ENCODE measurements around the gene AP2B1. TPM values are rescaled to one million over a fixed set of nuclear protein-coding genes. Genes with fewer than 3 reads are reported as not detected.

AP2B1 gene
- total RNA-seq, 5 donors from 2014 or later (not counting 1 experiment from before 2014, with no cell fraction given) = 106 to 157 (median 134) TPM

DNA sequence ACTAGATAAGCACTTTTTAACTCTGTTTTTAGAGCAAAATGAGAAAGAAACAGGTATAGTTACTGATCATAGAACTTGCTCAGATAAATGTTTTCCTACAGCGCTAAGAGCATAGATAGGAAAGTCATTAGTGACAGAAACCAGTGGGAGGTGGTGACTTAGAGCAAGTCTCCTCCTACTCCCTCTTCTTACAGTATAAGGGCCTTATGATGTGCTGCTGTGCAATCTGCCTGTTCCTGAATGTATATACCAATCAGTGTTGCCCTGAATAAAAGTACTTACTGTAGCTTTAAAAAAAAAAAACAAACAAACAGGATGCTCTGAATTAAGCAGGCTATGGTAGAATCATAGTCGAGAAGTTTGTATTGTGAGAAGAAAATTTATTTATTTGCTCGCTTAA, 121.0 kb downstream of the AP2B1 start:
- H3K4me3 ChIP-seq (ENCODE audit: control insufficient read depth in 1 of 2, extremely low read depth in 1 of 2, low read length in 1 of 2) = no peak overlapping the region
- no peaks in the 10 kb centered on the region for H3K27me3 Mint-ChIP-seq
- H3K27ac Mint-ChIP-seq = peak overlapping the region; percentile 1 to 10
- H3K4me1 ChIP-seq (ENCODE audit: control insufficient read depth in 1 of 2, extremely low read depth in 1 of 2, insufficient read depth in 2 of 2, low read length in 2 of 2) = peaks cover 10 to 26% of the 10 kb centered on the region in 2 experiments
- peaks cover 36% of the 10 kb centered on the region for H3K36me3 Mint-ChIP-seq
- peak in 2 of 4 experiments; percentile 44 to 52 for ATAC-seq (replicated peaks in 1 of 4)
- H3K4me1 Mint-ChIP-seq = peaks cover 47 to 59% (median 53%) of the 10 kb centered on the region in 3 donors
- no peak overlapping the region for H3K27ac ChIP-seq (ENCODE audit: low read length)
- no peaks in the 10 kb centered on the region for H3K27me3 ChIP-seq (replicated peaks in 1 of 2; ENCODE audit: control insufficient read depth in 2 of 2, extremely low read depth in 1 of 2, insufficient read depth in 2 of 2, low read length in 1 of 2)
- DNase-seq = no peak
- H3K36me3 ChIP-seq (ENCODE audit: control insufficient read depth in 2 of 2, extremely low read depth in 1 of 2, insufficient read depth in 1 of 2, low read length in 1 of 2) = peaks cover 0 to 41% of the 10 kb centered on the region in 2 donors
- H3K9me3 Mint-ChIP-seq = no peaks in the 10 kb centered on the region
- ChIA-PET CTCF (no interaction called here), POLR2A (interaction anchor here in 1 of 2 donors (0.7 kb wide), 1 partner anchor 674 kb away, joined by 3 read pairs; no protein-coding TSS in a partner anchor)
- no peak overlapping the region for H3K4me3 Mint-ChIP-seq
- no peaks in the 10 kb centered on the region for H3K9me3 ChIP-seq
- no CpG with 5 or more reads among the region's 3 CpGs for WGBS (ENCODE audit: insufficient coverage)

DNA sequence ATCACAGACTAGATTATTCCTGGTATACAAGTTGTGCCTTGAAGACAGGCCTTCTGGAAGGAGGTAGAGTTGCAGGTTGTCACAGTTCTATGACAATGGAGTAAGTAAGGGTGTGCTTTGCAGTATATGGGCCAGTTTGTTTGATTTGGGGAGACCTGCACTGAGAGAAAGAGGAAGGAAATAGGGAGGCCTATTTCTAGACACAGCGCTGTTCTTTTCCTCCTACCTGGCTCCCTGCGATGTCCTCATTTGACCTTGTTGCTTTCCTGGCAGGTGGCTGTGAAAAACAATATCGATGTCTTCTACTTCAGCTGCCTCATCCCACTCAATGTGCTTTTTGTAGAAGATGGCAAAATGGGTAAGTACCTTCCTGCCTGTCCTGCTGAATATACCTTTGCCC, 121.8 kb downstream of the AP2B1 start:
- H3K27ac Mint-ChIP-seq = peak overlapping the region in 1 of 2 donors; percentile 72
- Histone ChIP-seq H3K4me1 (ENCODE audit: control insufficient read depth in 1 of 2, extremely low read depth in 1 of 2, insufficient read depth in 2 of 2, low read length in 2 of 2) (peaks cover 12 to 34% of the 10 kb centered on the region in 2 experiments), H3K36me3 (ENCODE audit: control insufficient read depth in 2 of 2, extremely low read depth in 1 of 2, insufficient read depth in 1 of 2, low read length in 1 of 2) (peaks cover 0 to 45% of the 10 kb centered on the region in 2 donors), H3K9me3 (no peaks in the 10 kb centered on the region), H3K27ac (ENCODE audit: low read length) (no peak overlapping the region), H3K27me3 (replicated peaks in 1 of 2; ENCODE audit: control insufficient read depth in 2 of 2, extremely low read depth in 1 of 2, insufficient read depth in 2 of 2, low read length in 1 of 2) (no peaks in the 10 kb centered on the region), H3K4me3 (ENCODE audit: control insufficient read depth in 1 of 2, extremely low read depth in 1 of 2, low read length in 1 of 2) (no peak overlapping the region)
- POLR2A ChIA-PET = interaction anchor here in 1 of 2 donors (0.7 kb wide), 1 partner anchor 675 kb away, joined by 3 read pairs; no protein-coding TSS in a partner anchor
- CTCF ChIA-PET = interaction anchor here in 1 of 2 donors (0.5 kb wide), 1 partner anchor 126 kb away, joined by 4 read pairs; no protein-coding TSS in a partner anchor
- no peaks in the 10 kb centered on the region for H3K9me3 Mint-ChIP-seq
- ATAC-seq (replicated peaks in 1 of 4) (peak in 1 of 4 experiments; percentile 56), DNase-seq (no peak)
- peak overlapping the region in 1 of 3 donors; percentile 17 for H3K4me3 Mint-ChIP-seq
- H3K27me3 Mint-ChIP-seq = no peaks in the 10 kb centered on the region
- H3K4me1 Mint-ChIP-seq = peaks cover 45 to 59% (median 53%) of the 10 kb centered on the region in 3 donors
- WGBS (ENCODE audit: insufficient coverage) = no CpG with 5 or more reads among the region's 3 CpGs
- peaks cover 31% of the 10 kb centered on the region for H3K36me3 Mint-ChIP-seq

DNA sequence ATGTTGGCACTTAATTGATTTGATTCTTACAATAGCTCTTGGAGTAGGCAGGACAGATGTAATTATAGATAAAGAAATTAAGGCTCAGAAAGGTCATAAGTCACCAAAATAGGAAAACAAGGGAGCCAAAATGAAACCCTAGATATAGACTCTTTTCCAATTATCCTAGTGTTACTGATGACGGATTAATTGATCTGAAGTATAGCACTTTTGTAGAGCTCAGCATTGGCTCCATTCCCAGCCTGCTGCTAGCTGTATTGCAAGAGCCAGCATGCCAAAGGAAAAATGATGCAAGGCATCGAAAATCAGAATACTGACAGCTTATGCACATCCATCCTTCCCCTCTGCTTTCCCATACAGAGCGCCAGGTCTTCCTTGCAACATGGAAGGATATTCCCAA, 122.8 kb downstream of the AP2B1 start:
- ChIA-PET POLR2A (no interaction called here), CTCF (no interaction called here)
- H3K27me3 ChIP-seq (replicated peaks in 1 of 2; ENCODE audit: control insufficient read depth in 2 of 2, extremely low read depth in 1 of 2, insufficient read depth in 2 of 2, low read length in 1 of 2) = no peaks in the 10 kb centered on the region
- Mint-ChIP-seq H3K4me3 (no peak overlapping the region), H3K4me1 (peaks cover 36 to 53% (median 46%) of the 10 kb centered on the region in 3 donors), H3K36me3 (peaks cover 25% of the 10 kb centered on the region), H3K27ac (no peak overlapping the region), H3K27me3 (no peaks in the 10 kb centered on the region), H3K9me3 (no peaks in the 10 kb centered on the region)
- ATAC-seq (replicated peaks in 1 of 4) (no peak), DNase-seq (no peak)
- H3K4me1 ChIP-seq (ENCODE audit: control insufficient read depth in 1 of 2, extremely low read depth in 1 of 2, insufficient read depth in 2 of 2, low read length in 2 of 2) = peaks cover 12 to 36% of the 10 kb centered on the region in 2 experiments
- H3K9me3 ChIP-seq = no peaks in the 10 kb centered on the region
- no peak overlapping the region for H3K4me3 ChIP-seq (ENCODE audit: control insufficient read depth in 1 of 2, extremely low read depth in 1 of 2, low read length in 1 of 2)
- no peak overlapping the region for H3K27ac ChIP-seq (ENCODE audit: low read length)
- no CpG with 5 or more reads among the region's 3 CpGs for WGBS (ENCODE audit: insufficient coverage)
- peaks cover 0 to 53% of the 10 kb centered on the region in 2 donors for H3K36me3 ChIP-seq (ENCODE audit: control insufficient read depth in 2 of 2, extremely low read depth in 1 of 2, insufficient read depth in 1 of 2, low read length in 1 of 2)

DNA sequence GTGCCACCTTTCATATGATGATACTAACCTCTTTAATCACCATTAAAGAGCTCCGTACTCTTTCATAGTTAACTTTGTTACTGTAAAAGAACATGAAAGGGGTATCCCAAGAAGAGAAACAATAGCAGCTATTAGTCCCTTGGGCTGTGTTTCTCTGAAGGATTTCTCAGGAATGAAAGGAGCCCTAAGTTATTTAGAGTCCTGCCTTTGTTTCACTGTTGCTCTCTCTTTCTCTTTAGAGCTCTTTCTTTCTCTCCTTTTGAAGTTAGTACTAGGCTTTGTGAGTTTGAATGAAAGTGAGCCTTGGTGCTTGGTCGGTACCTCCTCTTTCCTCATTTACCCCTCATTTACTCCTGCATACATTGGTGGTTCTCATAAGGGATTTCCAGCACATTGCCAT, 123.8 kb downstream of the AP2B1 start:
- DNase-seq = no peak
- ChIA-PET POLR2A (no interaction called here), CTCF (no interaction called here)
- H3K9me3 Mint-ChIP-seq = no peaks in the 10 kb centered on the region
- peaks cover 0 to 61% of the 10 kb centered on the region in 2 donors for H3K36me3 ChIP-seq (ENCODE audit: control insufficient read depth in 2 of 2, extremely low read depth in 1 of 2, insufficient read depth in 1 of 2, low read length in 1 of 2)
- no peaks in the 10 kb centered on the region for H3K9me3 ChIP-seq
- H3K27me3 Mint-ChIP-seq = no peaks in the 10 kb centered on the region
- H3K36me3 Mint-ChIP-seq = peaks cover 22% of the 10 kb centered on the region
- no peak for ATAC-seq (replicated peaks in 1 of 4)
- H3K4me3 Mint-ChIP-seq = no peak overlapping the region
- H3K4me1 ChIP-seq (ENCODE audit: control insufficient read depth in 1 of 2, extremely low read depth in 1 of 2, insufficient read depth in 2 of 2, low read length in 2 of 2) = peaks cover 12 to 32% of the 10 kb centered on the region in 2 experiments
- WGBS (ENCODE audit: insufficient coverage) = no CpG with 5 or more reads among the region's 2 CpGs
- no peak overlapping the region for H3K27ac Mint-ChIP-seq
- peaks cover 26 to 43% (median 38%) of the 10 kb centered on the region in 3 donors for H3K4me1 Mint-ChIP-seq
- H3K27ac ChIP-seq (ENCODE audit: low read length) = no peak overlapping the region
- H3K27me3 ChIP-seq (replicated peaks in 1 of 2; ENCODE audit: control insufficient read depth in 2 of 2, extremely low read depth in 1 of 2, insufficient read depth in 2 of 2, low read length in 1 of 2) = no peaks in the 10 kb centered on the region
- no peak overlapping the region for H3K4me3 ChIP-seq (ENCODE audit: control insufficient read depth in 1 of 2, extremely low read depth in 1 of 2, low read length in 1 of 2)

DNA sequence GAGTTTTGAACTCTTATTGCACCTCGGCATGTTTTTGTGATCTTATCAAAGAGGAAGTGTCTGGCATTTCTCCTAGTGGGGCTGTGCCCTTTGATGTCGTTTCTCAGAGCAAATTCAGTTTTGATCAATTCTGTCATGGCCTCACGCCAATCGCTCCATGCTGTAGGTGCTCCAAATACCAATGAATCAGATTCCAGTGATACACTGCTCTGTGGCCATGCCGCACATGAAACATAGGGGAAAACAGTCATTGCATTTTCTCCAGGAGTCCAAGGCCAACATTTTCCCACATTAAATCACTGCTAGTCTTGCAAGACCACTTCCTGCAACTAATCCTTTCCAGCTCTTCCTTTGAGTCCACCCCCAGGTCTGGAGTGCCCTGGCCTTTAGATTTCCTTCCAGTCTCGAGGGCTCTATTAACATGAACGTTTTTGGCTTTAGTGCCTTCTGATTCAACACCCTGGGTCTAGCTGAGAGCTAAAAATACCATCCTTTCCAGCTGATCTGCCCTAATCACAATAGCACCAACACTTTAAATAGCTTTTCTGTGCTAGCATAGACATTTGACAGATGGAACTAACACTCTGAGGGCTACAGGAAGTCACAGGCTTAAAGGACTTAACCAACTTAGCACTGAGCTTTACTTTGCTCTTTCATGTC, 126.1 kb downstream of the AP2B1 start:
- H3K9me3 ChIP-seq = no peaks in the 10 kb centered on the region
- Mint-ChIP-seq H3K36me3 (peaks cover 38% of the 10 kb centered on the region), H3K9me3 (no peaks in the 10 kb centered on the region), H3K4me3 (no peak overlapping the region), H3K4me1 (peaks cover 11 to 26% (median 23%) of the 10 kb centered on the region in 3 donors), H3K27me3 (no peaks in the 10 kb centered on the region), H3K27ac (peak overlapping the region in 1 of 2 donors; percentile 9)
- H3K27me3 ChIP-seq (replicated peaks in 1 of 2; ENCODE audit: control insufficient read depth in 2 of 2, extremely low read depth in 1 of 2, insufficient read depth in 2 of 2, low read length in 1 of 2) = no peaks in the 10 kb centered on the region
- CTCF ChIA-PET = interaction anchor here in 1 of 2 donors (1.0 kb wide), 1 partner anchor 10 kb away, joined by 4 read pairs; no protein-coding TSS in a partner anchor
- ATAC-seq (replicated peaks in 1 of 4) = peak in 3 of 4 experiments; percentile 26 to 51 (median 49)
- WGBS (ENCODE audit: insufficient coverage) = 37% methylated on average over 7 of the region's 7 CpGs
- H3K36me3 ChIP-seq (ENCODE audit: control insufficient read depth in 2 of 2, extremely low read depth in 1 of 2, insufficient read depth in 1 of 2, low read length in 1 of 2) = peaks cover 0 to 78% of the 10 kb centered on the region in 2 donors
- no peak overlapping the region for H3K27ac ChIP-seq (ENCODE audit: low read length)
- POLR2A ChIA-PET = no interaction called here
- DNase-seq = no peak
- no peak overlapping the region for H3K4me3 ChIP-seq (ENCODE audit: control insufficient read depth in 1 of 2, extremely low read depth in 1 of 2, low read length in 1 of 2)
- peaks cover 12 to 31% of the 10 kb centered on the region in 2 experiments for H3K4me1 ChIP-seq (ENCODE audit: control insufficient read depth in 1 of 2, extremely low read depth in 1 of 2, insufficient read depth in 2 of 2, low read length in 2 of 2)

DNA sequence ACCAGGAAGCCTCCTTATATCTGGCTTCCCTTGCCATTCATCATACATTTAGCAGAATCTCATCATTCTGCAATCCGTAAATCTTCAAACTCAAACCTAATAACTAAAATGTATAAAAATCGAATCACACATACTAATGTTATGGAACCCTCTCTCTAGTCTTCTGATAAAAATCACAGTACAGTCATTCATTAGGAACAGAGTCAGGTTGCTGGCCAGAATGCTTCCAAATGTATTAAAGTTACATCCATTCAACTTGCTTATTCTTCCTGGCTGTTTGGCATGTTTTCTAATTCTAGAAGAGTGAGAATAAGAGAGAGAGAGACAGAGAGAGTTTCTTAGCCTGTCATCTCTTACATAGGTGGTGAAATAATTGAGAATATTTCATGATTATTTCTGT, 127.9 kb downstream of the AP2B1 start:
- Mint-ChIP-seq H3K36me3 (peaks cover 36% of the 10 kb centered on the region), H3K27ac (no peak overlapping the region), H3K4me3 (no peak overlapping the region), H3K9me3 (no peaks in the 10 kb centered on the region), H3K27me3 (no peaks in the 10 kb centered on the region), H3K4me1 (peaks cover 0 to 13% (median 12%) of the 10 kb centered on the region in 3 donors)
- Histone ChIP-seq H3K27ac (ENCODE audit: low read length) (no peak overlapping the region), H3K4me3 (ENCODE audit: control insufficient read depth in 1 of 2, extremely low read depth in 1 of 2, low read length in 1 of 2) (no peak overlapping the region), H3K27me3 (replicated peaks in 1 of 2; ENCODE audit: control insufficient read depth in 2 of 2, extremely low read depth in 1 of 2, insufficient read depth in 2 of 2, low read length in 1 of 2) (no peaks in the 10 kb centered on the region), H3K9me3 (no peaks in the 10 kb centered on the region), H3K36me3 (ENCODE audit: control insufficient read depth in 2 of 2, extremely low read depth in 1 of 2, insufficient read depth in 1 of 2, low read length in 1 of 2) (peaks cover 0 to 77% of the 10 kb centered on the region in 2 donors), H3K4me1 (ENCODE audit: control insufficient read depth in 1 of 2, extremely low read depth in 1 of 2, insufficient read depth in 2 of 2, low read length in 2 of 2) (peaks cover 12 to 19% of the 10 kb centered on the region in 2 experiments)
- ATAC-seq (replicated peaks in 1 of 4) = no peak
- ChIA-PET POLR2A (no interaction called here), CTCF (no interaction called here)
- no peak for DNase-seq
- WGBS (ENCODE audit: insufficient coverage) = 100% methylated on average over 1 of the region's 2 CpGs
